Ovary (tissue), 9 donors: ENCODE results near the gene FA2H. TPM values are rescaled to one million over a fixed set of nuclear protein-coding genes. Genes with fewer than 3 reads are reported as not detected.

ENCODE experiments used
- DNase-seq, 5 donors: peaks; one replicate each; pipeline ENCODE4 v3.0.0-alpha.2; 2019 to 2020
- H3K27ac ChIP-seq, 2 donors: fragments of 200-600 bp; one replicate each; pipeline versions ENCODE4 v1.5.1 to v1.8.0; 2019 to 2022
- H3K27me3 ChIP-seq: fragments of 200-600 bp; one replicate; pipeline ENCODE4 v1.8.0; 2022
- H3K36me3 ChIP-seq: fragments of 200-600 bp; sonication (generic); one replicate; pipeline ENCODE4 v1.5.1; 2019
- H3K4me1 ChIP-seq: one replicate; pipeline ENCODE4 v1.8.1; 2013; ENCODE audit warnings: mild to moderate bottlenecking, moderate library complexity; ENCODE audit not compliant: insufficient read depth
- H3K4me3 ChIP-seq: fragments of 200-600 bp; sonication (generic); one replicate; pipeline ENCODE4 v1.5.1; 2017
- H3K9me3 ChIP-seq, 2 donors: fragments of 200-600 bp in 1 of 2; sonication (generic) in 1 of 2; one replicate each; pipeline versions ENCODE4 v1.5.1 to v1.8.1; 2013 to 2019; ENCODE audit warnings: mild to moderate bottlenecking in 1 of 2, moderate library complexity in 1 of 2
- CTCF ChIP-seq, 3 donors: fragments of 450-650 bp in 2 of 3; fragments of 200-600 bp in 1 of 3; IDR thresholded peaks; one replicate each; pipeline versions ENCODE4 v1.5.1 to v1.8.0; 2016 to 2022; ENCODE audit warnings: antibody characterized with exemption in 3 of 3, mild to moderate bottlenecking in 1 of 3
- EP300 ChIP-seq: sonication (generic); formaldehyde crosslinking; IDR thresholded peaks from one replicate; pipeline ENCODE4 v1.6.1; 2017; ENCODE audit warnings: antibody characterized with exemption
- POLR2A ChIP-seq: fragments of 450-650 bp; IDR thresholded peaks from one replicate; pipeline ENCODE4 v1.6.1; 2017; ENCODE audit warnings: antibody characterized with exemption, mild to moderate bottlenecking, moderate library complexity
- WGBS, 3 donors: extraction: QIAGEN DNeasy Blood & Tissue Kit in 1 of 3; methylation state at CpG; one replicate each; pipeline versions ENCODE4 v1.1.5 to v1.1.7; 2013 to 2017; 5-methylcytosine and 5-hydroxymethylcytosine counted together
- intact Hi-C, 4 donors: fragments of 100-400 bp; cut with DNase I; formaldehyde crosslinking; loops; one replicate each; pipeline versions ENCODE4 v1.11.0 to v1.15.1; 2022 to 2023
- polyA plus RNA-seq, 2 donors: library from polyadenylated mRNA; stranded (reverse); fragments of 200-250 nt in 1 of 2; fragments of 350-450 nt in 1 of 2; fragmentation: Illumina TruSeq in 1 of 2; extraction: RNeasy Lipid Tissue Mini Kit (QIAGEN cat#74804) in 1 of 2; gene quantifications; one replicate each; pipeline ENCODE4 v1.2.3, GENCODE V29; 2013 to 2014
- total RNA-seq, 7 donors: library from RNA; depleted of rRNA in 2 of 7; stranded (reverse); fragments of >200 nt in 2 of 7; fragmentation: NEBNext Ultra II Directional in 3 of 7; extraction: Animal tissue kit (Norgen Biotek cat#: 25700) in 3 of 7; gene quantifications; one replicate each; pipeline versions ENCODE4 v1.1.0 to v1.2.4, GENCODE V29; 2016 to 2023
- donor health status: DM: no; HTN: no; CAD: no; lungs with moderate emphysema.
- donor health status: DM: no; HTN: no; CAD: no.
- donor health status: Bipolar disorder and iron deficiency.
- donor health status: DM: yes; HTN: yes; CAD: no.
- donor health status: DM: no; HTN: no; CAD: no.
- donor health status: DM: yes; HTN: yes; CAD: no.

The FA2H gene
- total and polyA plus RNA-seq, 9 donors: 0.02 to 1.3 (median 0.49) TPM; not detected in 3

DNA sequence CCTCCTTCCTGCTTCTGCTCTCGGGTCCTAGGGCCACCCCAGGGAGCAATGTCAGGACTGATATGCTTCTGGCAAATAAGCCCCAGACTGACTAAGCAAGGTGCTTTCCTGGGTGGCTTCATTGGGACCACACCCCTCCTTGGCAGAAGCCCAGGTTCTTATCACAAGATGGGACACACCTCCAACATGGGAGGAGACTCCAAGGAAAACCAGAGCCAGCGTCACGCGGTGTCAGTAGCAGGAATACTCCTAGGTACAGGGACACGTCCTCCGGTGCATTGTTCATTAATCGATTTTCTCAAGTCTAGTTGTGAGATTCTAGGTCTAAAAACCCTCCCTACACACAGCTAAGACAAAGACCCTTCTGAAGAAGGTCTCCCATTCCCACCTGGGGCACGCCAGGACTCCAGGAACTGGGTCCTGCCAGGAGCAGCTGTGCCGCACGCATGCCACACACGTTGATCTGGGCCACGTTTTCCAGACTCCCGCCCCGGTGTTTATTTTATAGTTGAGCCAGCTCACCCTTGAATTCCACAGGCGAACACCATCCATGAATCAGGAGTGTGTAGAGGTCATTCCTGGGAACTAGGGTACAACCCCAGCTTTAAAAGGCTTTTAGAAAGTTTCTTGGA is 30.8 kb downstream of the FA2H start:
- no peak for TF ChIP-seq CTCF (IDR thresholded peaks at IDR 0.05)
- TF ChIP-seq POLR2A: no peak
- H3K27me3 ChIP-seq: no peaks in the 10 kb centered on the region
- no peaks in the 10 kb centered on the region for H3K4me1 ChIP-seq
- H3K4me3 ChIP-seq: no peak overlapping the region
- no peak overlapping the region for H3K27ac ChIP-seq
- no peak for DNase-seq
- no peaks in the 10 kb centered on the region for H3K36me3 ChIP-seq
- WGBS, 3 donors: 20 to 32% (median 21%) methylated on average over 15 of the region's 15 CpGs
- intact Hi-C loops: no loop called here
- H3K9me3 ChIP-seq: no peaks in the 10 kb centered on the region

- no peak for DNase-seq
- H3K4me3 ChIP-seq: no peak overlapping the region
- H3K9me3 ChIP-seq: no peaks in the 10 kb centered on the region
- H3K27me3 ChIP-seq: no peaks in the 10 kb centered on the region
- H3K4me1 ChIP-seq: no peaks in the 10 kb centered on the region
- intact Hi-C loops: no loop called here
- TF ChIP-seq CTCF (IDR thresholded peaks at IDR 0.05): no peak
- TF ChIP-seq POLR2A: no peak
- TF ChIP-seq EP300: no peak
- H3K36me3 ChIP-seq: no peaks in the 10 kb centered on the region
- WGBS, 3 donors: 26 to 37% (median 31%) methylated on average over 8 of the region's 8 CpGs
- no peak overlapping the region for H3K27ac ChIP-seq
Measured at GRCh38 chr16:74743045-74743667, 31.5 kb downstream of the FA2H start.

GRCh38 chr16:74742051-74742481 is 32.6 kb downstream of the FA2H start:
- intact Hi-C loops: no loop called here
- no peaks in the 10 kb centered on the region for H3K36me3 ChIP-seq
- no peaks in the 10 kb centered on the region for H3K4me1 ChIP-seq
- DNase-seq: no peak
- no peak overlapping the region for H3K27ac ChIP-seq
- no peak overlapping the region for H3K4me3 ChIP-seq
- H3K27me3 ChIP-seq: no peaks in the 10 kb centered on the region
- H3K9me3 ChIP-seq: no peaks in the 10 kb centered on the region
- WGBS, 3 donors: 33 to 40% (median 35%) methylated on average over 10 of the region's 10 CpGs
- TF ChIP-seq POLR2A (no peak), CTCF (IDR thresholded peaks at IDR 0.05) (no peak), EP300 (no peak)

DNA sequence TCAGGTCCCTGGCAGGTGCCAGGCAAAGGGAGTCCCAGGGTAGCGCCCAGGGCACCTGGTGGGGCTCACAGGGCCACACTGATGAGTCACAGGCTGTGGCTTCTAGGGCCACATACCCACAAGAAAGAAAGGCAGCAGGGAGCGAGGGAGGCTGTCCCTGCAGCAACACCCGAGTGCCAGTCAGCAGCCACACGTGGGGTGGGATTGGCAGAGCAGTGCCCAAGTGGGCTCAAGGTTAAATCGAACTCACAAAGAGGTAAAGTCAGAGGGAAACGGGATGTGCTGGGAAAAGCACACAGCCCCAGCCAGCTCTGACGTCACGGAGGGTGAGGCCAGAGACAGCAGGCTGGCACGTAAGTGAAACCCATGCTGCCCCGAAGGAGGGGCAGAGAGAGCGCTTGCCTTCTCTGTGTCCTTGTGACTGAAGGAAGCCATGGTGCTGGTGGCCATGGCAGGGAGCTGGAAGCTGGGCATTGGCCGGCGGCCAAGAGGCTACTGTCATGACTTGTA is 33.8 kb downstream of the FA2H start:
- intact Hi-C loops: no loop called here
- no peaks in the 10 kb centered on the region for H3K27me3 ChIP-seq
- no peak for DNase-seq
- no peaks in the 10 kb centered on the region for H3K4me1 ChIP-seq
- H3K9me3 ChIP-seq: no peaks in the 10 kb centered on the region
- H3K4me3 ChIP-seq: no peak overlapping the region
- no peak for TF ChIP-seq EP300
- TF ChIP-seq CTCF (IDR thresholded peaks at IDR 0.05): no peak
- TF ChIP-seq POLR2A: no peak
- no peaks in the 10 kb centered on the region for H3K36me3 ChIP-seq
- 73 to 81% (median 79%) methylated on average over 13 of the region's 13 CpGs for WGBS, 3 donors
- H3K27ac ChIP-seq: no peak overlapping the region
